Measurements from ENCODE around the gene RPE.

RPE gene

DNA sequence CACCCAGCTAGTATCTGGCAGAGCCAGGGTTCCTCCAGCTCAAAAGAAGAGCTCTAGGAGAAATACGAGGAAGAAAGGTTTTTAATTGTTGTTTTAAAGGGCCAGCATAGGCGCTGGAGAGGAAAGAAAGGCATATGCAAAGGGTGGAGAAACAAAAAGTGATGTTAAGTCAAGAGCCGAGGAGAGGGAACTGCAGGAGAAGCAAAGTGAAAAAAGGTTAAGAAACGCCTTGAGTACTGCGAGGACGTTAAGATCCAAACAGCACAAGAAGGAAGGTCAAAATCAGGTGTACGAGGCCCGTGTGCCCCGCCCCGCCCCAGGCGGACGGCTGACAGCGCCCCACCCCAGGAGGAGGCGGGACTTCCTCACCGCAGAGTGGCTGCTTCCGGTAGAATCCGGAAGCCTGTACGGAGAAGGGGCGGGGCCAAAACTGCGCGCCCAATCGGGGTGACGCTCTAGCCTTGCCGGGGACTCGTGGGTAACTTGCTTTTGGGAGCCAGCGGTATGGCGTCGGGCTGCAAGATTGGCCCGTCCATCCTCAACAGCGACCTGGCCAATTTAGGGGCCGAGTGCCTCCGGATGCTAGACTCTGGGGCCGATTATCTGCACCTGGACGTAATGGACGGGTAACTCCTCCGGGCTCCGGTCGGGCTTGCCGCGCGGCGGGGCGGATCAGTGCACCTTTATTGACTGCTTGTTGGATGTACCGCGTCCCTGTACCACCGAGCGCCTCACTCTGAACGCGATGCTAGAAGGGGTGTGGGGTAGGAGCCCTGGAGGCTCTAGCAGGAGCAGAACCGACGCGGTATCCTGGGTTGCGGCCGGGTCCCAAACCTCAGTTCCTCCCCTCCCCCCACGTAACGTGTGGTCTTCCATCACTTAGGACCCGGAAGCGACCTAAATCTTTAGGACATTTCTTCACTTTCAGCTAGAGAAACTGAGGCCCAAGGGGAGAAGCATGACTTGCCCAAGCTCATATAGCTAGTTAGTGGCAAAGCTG, at the start of gene RPE:
RPE (plus strand) TSS at position 481 of the 1,000 bp plus-strand sequence; CDS start at position 505, 24 bp downstream.
- DNase-seq: peak; percentile 59

DNA sequence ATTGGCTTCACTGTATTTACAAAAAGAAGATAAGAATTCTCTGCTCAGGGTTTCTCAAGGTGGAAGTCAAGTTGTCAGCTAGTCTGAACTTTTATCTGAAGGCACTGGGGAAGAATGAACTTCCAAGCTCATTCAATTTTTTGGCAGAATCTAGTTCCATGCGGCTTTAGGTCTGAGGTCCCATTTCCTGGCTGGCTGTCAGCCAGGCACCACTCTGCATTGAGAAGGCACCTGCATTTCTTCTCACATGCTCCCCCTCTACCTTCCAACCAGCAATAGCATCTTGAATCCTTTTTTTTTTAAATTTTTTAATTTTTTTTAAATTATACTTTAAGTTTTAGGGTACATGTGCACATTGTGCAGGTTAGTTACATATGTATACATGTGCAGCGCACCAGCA, 46.2 kb upstream of the RPE start:
- no peak for DNase-seq

DNA sequence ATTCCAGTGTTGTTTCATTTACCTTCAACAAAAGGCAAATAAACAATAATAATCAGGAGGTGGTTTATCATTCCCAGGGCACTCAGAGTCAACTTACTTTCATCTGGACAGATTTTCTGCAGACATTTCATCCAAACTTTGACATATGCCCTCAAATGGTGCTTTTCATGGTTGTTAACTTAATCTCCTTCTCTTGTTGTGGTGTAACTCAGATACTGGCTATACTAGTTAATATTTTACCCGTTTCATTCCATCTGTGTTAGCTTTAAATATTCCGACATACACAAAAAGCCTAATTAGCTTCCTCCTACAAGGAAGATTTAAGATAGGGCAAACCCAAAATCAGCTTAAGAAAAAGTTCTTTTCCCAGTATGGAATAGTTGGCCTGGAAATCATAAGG, 44.4 kb upstream of the RPE start:
- DNase-seq: no peak

DNA sequence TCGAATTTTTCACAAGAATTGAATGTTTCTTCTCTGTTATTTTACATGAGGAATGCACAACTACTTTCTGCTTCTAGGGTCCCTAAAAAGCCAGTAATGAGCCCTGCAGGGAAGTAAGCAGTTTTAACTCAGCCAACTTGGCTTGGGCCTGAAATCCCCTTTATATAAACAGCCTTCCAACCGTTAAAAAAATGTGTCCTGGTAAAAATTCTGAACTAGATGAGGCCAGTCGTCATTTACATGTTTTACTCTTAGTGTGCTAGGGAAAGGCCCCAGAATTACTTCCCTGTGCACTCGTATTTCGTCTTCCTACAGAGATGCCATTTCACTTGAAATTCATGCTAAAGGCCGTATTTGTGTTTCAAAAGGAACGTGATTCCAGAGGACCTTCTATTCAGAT, 42.4 kb upstream of the RPE start:
- DNase-seq: no peak

DNA sequence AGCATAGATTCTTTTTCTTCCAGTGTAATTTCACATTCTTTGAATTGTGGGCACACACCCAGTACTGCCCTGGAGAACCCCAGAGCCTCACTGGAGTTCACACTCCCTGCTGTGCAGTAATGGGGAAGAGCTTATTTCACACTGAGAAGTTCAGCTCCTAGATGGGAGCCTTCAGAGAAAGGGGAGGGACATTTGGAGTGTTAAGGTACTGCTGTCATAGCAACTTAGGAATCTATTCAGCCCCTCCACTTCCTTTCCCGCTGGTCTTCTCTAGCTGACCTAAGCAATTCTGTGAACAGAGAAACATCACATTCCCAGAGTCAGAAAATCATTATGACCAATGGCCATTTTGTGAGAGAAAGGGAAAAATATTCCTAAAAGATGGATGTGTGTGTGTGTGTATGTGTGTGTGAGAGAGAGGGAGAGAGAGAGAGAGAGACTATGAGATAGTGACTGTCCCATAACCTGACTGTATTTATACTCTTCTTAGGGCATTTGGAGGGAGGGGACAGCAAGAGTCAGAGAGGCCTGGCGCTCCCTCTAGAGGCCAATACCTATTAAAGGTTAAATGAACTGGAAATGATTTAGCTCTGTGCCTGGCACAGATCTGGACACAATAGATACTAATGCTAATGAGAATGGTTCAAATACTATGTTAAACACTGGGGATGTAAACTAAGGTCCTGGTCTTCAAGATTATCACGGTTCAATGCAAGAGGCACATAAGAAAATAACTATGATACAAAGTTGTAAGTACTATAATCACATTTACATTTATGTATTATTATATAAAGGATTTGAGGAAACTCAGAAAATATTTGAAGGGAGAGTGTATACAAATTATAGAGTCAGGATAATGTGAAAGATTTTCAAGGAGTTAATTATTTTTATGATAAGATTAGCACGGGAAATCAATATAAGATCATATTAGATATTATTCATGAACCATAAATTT, 41.5 kb upstream of the RPE start:
- peak; percentile 16 for DNase-seq

DNA sequence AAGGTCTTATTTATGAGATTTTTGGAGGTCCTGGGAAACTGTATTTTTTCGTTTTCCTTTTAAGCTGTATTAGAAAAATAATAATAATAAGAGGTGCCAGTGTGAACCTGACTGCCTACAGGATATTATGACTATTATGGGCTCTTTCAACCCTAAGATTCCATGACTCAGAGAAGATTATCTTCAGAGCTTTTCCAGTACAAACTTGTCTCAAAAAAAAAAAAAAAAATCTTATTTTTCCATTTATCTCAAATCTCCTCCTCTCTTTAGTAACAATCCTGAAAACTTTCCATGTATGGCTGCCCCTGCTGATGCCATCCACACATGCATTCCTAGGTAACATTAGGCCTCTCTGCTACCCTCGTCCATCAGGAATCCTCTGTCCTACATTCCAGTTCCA, 36.7 kb upstream of the RPE start:
- DNase-seq: no peak

DNA sequence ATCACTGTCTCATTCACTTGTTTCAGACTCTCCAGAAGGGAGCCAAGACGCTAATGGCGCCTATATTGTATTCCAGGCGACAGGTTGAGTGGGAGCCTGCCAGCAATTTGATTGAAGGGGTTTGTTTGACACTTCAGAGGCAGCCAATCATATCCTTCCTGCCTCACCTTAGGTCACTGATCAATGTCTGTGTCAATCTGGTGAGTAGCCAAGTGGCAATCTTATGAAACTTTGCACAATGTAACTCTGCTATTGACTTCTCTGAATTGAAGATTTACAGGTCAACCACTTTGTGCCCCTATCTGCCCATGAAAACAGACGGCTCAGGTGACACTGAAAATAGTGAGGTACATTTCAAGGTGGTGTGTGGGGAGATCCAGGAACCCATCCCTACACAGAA, 32.7 kb upstream of the RPE start:
- no peak for DNase-seq

DNA sequence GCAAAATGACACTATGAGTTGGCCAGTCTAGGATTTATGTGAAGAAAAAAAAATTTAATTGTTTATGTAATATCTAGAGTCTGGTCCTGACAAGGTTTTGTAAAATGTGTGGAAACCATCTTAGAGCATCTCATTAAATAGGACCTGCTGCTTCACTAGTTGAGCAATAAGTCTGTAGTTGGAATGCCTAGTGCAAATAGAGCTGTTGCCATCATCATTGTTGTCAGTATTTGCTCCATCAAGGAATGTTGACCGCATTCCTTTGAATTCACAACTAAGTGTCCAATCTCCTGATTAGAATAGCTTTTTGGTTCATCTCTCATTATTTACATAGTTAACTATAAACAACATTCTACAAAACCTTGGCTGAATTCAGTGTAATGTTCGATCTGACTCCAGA, 32.2 kb upstream of the RPE start:
- DNase-seq: no peak

DNA sequence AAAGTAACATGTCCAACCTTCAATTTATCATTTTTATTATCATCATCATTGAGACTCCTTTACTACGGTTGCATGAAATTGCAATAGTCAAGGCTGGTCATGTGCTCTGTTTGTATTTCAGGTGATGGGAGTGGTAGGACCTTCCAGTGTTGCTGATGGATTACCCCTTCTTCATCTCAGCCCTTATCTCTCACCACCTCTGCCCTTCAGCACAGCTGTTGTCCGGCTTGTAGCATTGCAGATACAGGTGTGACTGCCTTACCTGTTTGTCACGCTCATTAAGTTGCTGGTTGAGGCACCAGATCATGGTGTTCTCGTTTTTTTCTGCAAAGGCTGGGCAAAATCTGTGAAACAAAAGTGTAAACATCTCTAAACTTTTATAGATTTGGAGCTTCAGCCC, 31.7 kb upstream of the RPE start:
- no peak for DNase-seq

DNA sequence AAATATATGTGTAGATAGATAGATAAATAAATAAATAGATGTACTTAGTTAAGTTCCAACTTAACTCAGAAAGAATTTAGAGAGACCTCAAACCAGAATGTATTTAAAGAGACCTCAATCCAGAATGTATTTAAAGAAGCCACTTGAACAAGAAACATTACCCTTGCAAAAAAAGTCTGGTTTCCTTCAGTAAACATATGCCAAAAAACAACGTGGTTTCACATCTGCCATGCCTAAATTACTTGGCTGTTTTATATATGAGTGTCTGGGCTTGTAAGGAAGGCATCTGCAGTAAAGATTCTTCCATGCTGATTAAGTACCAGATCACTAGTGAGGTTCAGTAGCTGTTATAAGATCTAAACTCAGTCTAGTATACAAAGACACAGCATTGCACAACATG, 29.1 kb upstream of the RPE start:
- DNase-seq: no peak

DNA sequence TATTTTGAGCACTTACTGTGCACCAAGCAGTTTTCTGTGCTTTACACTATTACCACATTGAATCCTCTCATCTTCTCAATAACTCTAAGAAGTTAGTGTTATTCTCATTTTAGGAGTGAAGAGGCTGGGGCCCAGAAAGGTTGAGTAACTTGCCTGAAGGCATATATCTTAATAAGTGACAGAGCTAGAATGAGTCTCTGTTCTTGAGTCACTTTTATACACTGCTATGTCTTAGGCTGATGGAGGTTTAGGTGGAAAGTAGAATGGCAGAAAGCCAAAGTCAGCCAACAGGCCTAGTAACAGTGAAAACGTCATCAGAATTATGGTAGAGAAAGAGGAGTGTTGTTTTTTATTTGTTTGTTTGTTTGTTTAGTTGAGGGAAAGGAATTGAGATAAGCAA, 27.9 kb upstream of the RPE start:
- no peak for DNase-seq

DNA sequence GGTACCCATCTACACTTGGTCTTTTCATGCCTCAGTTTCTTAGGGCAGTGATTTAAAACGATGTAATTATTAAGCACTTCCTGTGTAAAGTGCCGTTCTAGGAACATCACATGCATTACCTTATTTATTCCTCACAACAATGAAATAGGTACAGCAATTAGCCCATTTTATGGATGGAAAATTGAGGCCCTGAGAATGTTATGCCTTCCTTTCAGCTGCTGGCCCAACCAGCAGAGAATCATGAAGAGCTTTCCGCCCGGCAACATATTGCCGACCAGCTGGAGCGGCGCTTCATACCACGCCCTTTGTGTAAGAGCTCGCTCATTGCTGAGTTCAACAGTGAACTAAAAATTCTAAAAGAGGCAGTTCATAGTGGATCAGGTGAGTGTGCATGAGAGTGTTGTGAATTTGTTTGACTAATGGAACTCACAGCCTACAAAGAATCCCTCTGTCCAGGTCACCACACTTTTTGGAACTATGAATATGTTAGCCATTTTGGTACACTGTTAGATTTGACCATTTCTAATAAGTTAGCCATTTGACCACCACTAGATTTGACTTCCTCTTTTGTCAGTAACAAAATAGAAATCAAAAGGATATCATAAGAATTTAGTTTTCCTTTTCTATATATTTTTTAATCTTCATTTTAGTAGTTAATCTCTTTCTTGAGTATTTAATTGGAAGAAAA, 25.6 kb upstream of the RPE start:
- DNase-seq: no peak

DNA sequence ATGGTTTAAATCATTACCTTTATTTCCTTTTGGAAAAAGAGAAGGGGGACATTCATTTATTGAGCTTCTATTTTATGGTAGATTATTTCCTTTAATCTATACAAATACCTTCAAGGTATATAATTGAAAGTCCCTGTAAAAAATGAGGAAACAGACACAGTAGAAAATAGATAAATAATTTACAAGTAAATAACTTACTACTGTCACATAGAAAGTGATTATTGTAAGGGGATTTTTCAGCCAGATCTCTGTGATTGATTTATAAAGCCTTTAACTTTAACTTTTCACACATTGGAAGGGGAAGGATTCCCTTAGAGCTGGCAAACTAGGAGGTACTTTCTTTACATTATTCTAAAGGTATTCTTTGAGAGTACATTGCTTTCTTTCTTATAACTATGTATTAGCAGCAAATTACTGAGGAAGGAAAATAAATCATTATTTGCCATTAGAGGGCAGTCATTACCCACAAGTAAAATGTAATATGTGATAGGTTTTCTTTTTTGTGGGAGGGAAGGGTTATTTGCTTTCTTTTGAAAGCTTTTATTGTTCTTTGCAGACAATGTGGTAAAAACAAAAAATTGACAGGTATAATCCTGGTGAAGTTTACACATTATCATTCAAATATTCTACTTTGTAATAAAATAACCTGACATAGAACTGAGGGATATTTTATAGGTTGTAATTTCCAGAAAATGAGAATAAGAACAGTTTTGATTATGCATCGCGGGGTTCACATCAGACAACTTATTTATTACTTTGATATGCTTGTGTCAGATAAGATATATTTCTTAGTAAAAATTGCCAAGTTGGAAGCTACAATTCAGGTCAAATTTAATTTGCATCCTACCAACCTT, 24.8 kb upstream of the RPE start:
- no peak for DNase-seq

DNA sequence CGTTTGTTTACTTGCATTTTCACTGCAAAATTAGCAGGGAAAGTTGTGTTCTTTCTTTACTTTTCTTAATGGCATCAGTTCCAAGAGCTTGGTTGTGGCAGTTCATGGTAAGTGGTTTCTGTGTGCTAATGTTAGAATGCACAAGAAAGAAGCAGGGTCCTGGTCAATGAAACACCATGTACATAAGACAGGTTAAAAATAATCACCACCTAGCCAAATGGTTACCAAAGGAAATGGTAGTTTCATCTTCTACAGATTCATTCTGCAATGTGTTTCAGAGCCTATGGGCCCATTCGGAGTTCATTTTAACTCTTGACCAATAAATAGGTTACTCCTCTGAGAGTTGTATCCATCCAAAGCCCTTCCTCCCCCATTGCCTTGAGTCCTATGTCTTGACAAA, 18.1 kb upstream of the RPE start:
- no peak for DNase-seq

DNA sequence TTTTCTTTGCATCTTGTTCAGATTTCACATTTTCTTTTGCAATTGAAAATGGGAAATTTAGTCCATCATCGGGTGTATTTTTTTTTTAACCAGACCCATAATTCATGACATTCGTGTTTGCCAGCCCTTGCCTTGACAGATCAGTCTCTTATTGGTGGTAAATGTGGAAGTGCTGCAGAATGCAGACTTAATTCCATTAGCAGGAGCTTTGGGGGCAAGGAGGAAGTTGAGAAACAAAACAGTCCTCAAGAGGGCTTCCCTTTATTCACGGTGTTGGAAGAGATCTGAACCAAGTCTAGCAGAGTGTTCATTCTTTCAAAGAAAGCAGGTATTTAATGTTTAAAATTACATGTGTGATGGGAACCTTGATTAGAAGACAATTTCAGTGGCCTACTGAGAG, 16.6 kb upstream of the RPE start:
- DNase-seq: no peak

DNA sequence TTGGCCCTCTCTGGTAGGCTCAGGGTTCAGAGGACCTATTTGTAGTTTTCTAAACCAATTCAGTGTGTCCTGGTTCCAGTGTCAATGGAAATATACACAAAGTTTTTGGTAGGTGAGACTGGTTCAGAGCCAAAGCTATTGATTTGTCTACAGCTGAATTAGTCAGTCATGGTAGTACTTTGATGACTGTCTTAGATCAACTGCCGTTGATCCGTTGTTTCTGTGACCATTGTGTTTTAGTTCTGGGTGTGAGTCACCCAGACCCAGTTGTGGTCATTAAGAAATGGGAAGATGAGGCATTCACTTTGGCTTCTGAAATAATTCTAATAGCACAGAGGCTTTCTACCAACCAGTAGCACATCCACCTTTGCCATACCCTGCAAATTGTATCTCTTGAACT, 16.0 kb upstream of the RPE start:
- no peak for DNase-seq

DNA sequence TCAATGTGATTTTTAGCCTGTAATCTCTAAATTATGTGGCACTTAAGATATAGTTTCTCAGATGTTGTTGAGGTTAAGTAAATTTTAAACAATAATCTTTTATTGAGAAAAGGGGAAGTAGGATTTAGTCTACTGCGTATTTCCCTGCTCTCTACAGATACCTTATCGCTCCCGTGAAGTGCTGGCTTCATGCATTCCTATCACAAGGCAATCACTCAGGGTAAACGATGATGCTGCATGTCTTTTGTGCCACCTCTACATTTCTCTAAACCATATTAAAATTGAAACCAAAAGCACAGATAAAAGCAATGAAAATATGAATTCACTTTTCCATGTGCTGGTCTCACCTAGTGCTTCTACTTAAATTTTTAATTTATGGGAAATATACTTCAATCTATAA, 14.4 kb upstream of the RPE start:
- DNase-seq: no peak

DNA sequence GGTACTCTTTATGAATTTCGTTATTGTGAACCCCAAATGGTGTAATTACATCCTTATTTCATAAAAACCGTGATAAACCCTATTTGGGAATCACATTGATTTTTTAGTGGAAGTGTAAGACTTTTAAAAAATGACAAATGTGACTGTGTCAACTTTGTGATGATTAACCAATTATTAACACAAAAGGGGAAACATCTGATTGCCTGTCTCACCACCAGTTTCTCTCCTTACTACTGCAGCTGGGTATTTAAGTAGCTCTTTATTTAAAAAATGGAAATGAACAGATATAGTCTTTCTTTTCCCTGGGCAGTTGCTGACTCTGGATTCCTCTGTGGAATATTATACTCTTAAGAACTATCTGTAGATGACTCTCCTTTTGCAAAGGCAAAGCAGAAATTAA, 11.6 kb upstream of the RPE start:
- no peak for DNase-seq

DNA sequence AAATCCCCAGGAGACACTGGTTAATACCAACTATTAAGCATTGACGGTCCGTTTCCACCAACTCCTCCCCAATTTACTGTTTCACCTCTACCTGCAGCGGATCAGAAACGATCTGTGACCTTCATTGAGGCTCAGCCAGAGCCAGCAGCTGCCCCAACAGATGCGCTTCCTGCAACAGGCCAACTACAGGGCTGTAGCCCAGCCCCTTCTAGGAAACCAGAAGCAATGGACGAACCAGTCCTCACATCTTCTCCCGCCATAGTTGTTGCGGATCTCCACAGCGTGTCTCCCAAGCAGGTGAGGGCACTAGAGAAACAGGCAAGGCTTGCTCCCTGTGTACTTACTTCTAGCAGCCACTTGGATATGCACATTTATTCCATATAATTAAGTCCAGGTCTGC, 8.5 kb upstream of the RPE start:
- DNase-seq: no peak

DNA sequence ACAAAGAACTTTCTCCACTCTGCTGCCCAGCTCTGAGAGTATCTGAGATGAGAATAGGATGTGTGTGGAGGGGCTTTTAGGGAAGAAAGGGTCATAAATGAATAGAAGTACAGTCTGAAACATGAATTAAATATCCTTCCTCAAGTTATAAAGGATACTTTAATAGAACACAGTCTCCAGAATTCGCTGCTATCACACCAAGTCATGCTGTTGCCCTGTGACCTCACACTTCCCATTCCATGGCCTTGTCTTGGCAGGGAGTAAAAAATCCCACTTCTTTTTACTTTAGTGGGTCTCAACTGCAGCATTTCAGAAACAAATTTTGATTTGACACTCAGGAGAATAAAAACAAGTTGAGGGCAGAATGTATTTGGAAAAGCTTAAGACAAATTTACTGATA, 3.8 kb upstream of the RPE start:
- DNase-seq: no peak

DNA sequence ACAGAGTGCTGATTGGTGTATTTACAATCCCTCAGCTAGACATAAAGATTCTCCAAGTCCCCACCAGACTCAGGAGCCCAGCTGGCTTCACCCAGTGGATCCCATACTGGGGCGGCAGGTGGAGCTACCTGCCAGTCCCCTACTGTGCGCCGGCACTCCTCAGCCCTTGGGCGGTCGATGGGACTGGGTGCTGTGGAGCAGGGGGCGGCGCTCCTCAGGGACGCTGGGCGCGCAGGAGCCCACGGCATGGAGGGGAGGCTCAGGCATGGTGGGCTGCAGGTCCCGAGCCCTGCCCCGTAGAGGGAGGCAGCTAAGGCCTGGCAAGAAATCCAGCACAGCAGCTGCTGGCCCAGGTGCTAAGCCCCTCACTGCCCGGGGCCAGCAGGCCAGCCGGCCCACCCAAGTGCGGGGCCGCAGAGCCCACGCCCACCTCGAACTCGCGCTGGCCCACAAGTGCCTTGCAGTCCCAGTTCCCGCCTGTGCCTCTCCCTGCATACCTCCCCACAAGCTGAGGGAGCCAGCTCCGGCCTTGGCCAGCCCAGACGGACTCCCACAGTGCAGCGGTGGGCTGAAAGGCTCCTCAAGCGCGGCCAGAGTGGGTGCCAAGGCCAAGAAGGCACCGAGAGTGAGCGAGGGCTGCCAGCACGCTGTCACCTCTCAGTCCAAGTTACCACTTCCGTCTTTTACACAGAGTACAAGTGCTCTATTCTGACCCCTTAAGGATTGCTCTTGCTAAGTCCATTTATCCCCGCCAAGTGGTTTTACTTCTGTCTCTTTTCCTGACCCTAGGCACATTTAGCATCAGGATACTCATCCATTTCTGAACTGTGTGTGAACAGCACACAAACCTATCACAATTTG, 1.7 kb upstream of the RPE start:
- no peak for DNase-seq
